ENCODE measurements around the gene PPP1R12A.
"Not testable (repeated sequence)": the region's sequence is repeated elsewhere in the genome, so short reads cannot be mapped to it uniquely, and the experiment has no call there.

PPP1R12A gene

DNA sequence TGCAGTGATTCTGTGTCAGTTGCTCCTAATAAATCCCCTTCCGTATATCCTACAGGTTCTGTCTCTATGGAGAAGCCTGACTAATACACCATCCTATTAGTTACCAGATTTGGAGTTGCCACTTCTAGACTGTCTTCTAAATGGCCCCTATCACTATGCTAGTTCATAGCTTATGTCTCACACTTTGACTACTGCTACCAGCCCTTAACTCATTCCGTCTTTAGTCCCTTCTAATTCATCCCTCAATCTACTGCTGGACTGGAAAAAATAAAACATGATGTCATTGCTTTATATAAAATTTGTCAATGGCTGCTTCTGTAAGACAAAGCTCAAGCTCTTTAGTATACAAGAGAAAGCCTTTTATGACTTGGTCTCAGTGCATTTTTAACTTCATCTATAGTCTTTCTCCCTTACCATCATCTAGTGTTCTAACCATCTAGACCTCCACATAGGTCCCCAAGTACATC lies 99.5 kb downstream of the PPP1R12A start:
- DNase-seq, result no peak

DNA sequence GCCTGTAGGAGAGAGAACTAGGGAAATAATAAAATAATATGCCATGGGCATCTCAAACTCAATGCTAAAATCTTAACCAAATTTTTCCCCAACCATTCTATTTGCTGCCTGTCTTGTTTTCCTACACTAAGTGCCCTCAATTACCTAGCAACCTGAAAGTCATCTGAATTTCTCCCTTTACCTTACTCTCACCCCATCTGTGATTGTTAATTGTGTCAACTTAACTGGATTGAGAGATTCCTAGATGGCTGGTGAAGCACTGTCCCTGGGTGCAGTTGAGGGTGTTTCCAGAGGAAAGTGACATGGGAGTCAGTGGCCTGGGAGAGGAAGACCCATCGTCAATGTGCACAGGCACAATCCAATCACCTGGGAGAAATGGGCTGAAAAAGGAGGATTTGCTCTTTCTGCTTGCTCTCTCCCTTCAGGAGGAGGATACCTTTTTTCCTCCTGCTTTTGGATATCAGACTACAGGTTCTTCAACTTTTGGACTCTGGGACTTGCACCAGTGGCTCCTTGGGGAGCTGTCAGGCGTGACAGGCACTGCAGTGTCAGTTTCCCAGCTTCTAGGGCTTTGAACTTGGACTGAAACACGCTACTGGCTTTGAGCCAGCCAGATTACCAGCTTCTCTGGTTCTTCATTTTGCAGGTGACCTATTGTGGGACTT lies 100.1 kb downstream of the PPP1R12A start:
- no peak for DNase-seq

DNA sequence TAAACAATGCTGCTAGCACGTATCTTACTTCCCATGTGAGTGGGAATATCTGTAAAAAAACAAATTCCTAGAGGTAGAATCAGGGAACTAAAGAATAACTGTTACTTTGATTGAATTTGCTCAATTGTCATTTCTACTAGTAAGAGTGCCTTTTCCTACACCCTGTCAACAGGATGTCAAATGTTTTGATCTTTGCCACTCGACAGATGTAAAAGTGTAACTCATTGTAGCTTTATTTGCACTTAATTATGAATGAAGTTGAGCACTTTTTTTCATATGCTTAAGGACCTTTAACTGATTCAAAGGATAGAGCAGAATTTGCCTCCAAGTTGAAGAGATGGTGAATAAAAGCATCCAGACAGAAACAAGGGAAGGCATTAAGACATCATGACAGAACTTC lies 104.5 kb downstream of the PPP1R12A start:
- no peak for DNase-seq

DNA sequence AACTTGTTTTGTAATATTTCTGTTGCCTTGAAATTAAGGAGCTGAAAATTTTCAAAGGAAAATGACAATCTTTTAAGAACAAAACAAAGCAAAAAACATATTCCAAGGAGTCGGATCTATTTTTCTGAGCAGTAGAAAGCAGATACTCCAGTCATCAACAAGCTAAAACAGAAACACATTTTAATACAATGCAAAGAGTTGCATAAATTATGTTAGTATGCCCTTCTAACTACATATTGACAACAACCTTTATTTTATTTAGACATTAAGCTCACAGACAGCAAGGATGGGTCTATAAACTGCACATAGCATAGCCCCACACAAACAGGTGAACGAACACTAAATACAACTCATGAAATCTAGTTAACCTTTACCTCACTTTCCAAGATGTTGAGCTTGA lies 106.0 kb downstream of the PPP1R12A start:
- DNase-seq, result no peak

DNA sequence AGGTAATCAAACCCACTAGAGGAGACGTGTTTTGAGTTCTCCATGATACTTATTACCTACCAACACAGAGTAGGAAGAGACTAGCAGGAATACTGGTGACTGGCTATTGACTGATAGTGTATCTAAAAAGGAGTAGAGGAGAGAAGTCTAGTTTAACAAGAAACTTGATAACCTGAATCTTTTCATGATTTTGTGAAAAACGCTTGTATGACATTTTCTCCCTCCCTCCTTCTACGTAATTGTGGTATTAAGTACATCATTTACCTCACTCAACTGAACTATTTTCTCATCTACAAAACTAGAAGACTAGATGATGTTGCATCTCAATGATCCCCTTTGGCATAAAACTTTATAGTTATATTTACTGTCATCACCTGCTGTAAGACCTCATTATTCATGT lies 107.4 kb downstream of the PPP1R12A start:
- no peak for DNase-seq

DNA sequence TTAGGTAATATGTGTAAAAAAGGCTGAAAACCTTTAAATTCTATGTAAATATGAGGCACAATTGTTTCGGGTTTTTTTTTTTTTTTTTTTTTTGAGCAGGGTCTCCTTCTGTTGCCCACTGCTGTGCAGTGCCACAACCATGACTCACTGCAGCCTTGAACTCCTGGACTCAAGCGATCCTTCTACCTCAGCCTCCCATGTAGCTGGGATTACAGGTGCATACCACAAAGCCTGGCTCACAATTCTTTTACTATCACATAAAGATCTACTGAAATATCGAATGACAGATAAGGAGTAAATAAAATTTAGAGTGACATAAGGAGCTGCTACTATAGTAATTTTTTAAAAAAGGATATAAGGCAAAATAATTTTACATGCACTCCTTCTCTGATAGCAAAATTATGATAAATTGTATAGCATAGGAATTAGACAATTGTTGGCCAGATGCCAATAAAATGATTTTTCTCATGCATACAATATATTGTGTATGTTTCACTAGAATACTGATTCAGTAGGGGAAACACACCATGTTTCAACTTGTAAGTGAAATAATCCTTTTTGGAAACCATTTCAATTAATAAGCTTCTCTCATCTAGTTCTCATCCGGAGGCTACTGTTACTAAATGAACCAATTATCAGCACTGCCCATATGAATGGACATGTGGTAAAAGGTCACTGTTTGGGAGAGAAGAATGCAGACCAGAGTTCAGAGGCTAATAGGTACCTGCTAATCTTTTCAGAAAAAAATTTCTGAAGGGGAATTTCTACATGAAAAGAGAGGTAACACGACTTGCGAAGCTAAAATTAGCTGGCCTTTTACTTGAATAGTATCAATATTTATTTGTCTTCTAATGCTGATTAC lies 108.4 kb downstream of the PPP1R12A start:
- DNase-seq, result no peak

DNA sequence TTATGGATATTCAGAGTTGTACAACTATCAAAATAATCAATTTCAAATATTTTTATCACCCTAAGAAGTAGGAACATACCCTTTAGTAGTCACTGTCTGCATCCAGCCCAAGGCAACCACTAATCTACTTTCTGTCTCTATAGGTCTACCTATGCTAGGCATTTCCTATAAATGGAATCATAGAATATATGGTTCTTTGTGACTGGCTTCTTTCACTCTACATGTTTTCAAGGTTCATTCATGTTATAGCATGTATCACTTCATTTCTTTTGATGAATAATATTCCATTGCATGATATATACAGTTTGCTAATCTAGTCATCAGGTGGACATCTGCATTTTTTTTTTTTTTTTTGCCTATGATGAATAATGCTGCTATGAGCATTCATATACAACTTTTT lies 112.4 kb downstream of the PPP1R12A start:
- DNase-seq, result no peak

DNA sequence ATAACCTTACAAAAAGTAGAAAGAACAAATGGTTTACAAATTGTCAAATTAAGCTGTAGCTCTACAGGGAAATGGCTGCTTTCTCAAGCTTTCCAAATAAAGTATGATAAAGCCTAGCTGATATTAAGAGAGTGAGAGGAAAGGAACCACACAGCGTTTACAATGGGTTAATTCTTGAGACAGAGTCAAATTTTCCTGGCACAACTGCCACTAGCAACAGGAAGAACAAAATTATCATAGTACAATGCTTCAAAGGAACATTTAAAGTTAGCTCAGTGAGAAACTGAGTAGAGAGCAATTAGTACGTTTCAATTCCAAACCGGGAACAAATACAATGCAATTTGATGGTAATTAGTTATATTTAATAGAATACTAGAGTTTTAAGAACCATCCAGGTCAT lies 116.0 kb downstream of the PPP1R12A start:
- no peak for DNase-seq

DNA sequence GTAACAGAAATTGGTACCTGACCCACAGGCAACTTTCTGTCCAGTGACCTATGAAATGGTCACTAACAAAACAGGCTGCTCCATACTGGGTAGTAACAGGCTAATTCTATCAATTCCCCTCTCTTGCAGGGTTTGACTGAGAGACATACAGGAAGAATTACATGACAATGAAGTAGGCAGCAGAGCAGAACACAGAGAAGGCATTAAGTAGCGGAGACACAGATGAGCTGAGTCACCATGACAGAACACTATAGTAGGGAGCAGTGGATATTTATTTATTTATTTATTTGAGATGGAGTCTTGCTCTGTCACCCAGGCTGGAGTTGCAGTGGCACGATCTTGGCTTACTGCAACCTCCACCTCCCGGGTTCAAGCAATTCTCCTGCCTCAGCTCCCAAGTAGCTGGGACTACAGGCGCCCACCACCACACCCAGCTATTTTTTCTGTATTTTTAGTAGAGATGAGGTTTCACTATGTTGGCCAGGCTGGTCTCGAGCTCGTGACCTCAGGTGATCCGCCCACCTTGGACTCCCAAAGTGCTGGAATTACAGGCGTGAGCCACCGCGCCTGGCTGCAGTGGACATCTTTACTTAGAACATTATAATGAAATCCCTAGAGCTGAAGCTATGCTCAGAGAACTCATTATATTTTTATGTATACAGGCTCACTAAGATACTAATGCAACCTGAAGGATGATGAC lies 150.4 kb downstream of the PPP1R12A start:
- not testable (repeated sequence) for DNase-seq

DNA sequence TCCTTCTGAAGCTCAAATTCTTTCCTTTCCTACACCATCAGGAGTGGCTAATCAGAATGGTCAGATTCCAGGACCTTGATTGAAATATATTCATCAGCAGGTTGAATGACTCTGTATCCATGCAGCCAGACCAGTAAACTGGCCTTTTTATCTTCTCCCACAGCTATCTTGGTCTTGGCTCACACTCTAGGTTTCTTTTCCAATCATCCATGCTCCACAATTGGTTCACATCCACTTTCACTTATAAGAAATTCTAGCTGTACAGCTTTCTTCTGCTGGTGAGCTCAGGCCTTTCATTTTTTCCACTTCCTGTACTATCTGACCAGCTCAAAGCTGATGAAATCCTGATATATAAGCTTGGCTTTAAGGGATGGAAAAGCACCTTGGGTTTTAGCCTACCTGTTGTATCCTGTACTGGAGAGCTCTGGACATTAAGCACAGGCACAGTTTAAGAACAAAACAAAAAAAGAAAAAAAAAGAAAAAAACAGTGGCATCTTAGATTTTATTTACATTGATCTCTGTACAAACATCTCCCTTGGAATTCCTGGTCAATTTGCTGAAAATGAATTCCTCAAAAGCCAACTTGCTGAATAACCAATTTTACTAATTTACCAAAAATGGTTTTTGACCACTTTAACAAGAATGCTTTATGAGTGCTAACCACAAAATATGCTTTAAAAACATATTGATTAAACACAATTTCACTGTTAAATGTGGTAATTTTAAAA lies 152.6 kb downstream of the PPP1R12A start:
- DNase-seq, result no peak

DNA sequence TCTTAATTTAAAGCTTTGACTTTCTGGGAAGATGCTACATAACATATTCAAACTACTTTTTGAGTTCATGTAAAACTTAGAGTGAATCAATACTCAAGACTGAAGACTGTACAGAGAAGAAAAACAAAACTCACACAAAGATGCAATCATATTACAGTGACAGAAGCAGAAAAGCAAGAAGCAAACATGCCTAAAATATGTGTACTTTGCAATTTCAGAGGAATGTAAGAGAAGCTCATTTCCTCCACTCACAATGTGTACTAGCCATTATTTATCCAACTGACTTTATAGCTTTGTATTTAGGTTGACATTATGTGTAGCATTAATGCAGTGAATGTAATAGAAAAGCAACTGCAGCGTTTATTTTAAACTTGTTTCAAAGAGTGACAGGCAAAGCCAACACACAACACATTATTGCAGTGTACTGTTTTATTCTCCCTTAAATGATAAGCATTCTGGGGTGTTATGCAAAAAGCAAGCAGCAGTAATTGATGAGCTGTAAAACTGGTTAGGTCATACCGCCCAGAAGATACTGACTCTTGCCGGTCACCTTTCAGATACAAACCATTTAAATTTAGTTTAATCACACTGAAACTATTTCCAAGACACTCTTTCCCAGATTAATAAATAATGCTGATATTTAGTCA lies 156.0 kb downstream of the PPP1R12A start:
- no peak for DNase-seq

DNA sequence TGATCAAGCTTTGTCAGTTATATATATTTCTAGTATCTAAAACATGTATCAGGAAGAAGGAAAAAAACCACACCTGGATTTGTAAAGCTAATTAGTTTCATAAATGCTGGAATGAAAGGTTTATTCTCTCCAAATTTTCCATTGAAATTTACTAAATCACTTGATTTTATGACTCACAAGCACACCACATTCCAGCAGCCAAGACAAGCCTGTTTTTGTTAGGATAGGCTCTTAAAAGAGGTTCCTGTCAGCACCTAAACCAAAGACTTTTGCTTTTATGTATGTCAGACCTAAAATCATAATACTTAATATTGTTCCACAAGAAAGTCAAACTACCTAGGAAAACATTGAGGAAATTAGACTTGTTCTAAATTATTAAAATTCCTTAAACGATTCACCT lies 158.8 kb downstream of the PPP1R12A start:
- no peak for DNase-seq

DNA sequence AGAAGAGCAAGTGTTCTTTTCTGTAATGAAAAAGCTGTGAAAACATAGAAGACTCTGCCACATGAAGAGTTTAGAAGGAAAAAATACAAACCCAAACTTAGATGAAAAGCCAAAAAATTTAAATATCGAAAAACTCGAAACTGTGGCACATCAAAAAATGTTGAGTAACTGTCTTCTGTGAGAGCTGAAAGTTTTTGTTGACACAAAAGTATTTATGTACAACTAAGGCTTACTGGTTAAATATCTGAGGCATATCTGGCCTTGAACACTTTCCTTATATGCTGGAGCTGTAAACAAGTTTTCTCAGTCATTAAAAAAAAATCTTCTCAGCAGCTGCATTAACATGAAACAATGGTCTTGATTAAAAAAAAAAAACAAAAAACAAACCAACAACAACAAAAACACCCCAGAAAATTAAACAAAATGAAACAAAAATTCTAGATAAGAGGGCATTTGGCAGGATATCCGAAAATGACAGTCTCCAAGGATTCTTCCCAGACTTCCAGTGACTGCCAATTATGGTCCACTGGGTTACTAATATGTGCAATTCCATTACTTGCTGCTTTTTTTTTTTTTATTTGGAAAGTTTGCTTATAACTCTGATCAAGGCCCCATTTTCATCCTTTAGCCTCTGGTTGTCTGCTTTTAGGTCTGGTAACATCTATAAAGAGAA lies 159.4 kb downstream of the PPP1R12A start:
- no peak for DNase-seq

DNA sequence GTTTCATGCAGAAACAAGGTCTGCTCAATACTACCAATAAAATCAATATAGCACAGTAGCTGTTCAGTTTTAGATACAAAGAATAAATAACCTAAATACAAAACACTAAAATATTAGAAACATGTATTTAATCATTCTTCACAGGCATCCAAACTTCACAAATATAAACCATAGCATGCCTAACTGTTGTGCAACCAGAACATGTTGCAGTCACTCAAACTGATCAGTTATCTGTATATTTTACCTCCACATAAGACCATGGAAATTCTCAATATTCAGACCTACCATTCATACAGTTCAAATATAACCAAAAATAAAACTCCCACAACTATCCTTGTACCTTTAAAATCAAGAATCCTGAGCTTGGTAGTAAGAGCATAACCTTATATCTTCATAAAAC lies 161.0 kb downstream of the PPP1R12A start:
- no peak for DNase-seq

DNA sequence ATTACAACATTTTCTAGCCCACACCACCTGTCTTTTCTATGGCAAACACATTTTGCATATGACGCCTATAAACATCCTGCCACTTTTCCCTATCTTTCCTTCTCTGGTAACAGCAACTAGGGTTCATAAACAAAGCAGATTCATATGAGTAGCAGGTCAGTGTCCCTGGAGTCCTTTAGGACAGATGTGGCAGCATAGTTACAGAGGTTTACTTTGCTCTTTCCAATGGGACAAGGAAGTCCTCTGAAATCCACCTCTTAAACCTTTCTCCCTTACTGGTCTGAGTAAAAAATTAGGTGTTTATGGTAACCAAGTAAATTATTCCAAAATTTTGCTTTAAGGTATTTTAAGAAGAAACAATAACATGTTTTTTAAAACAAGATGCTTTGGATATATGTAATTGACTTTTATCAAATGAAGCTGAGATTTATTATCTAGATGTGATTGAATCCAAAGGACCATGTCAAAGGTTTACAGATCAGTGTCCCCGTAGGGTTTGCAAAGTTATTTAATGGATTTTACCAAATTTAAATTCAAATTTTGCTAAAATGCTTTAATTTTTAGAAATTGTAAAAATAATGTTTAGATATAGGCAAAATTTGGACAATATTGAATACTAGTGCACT lies 164.9 kb downstream of the PPP1R12A start:
- DNase-seq, result no peak

DNA sequence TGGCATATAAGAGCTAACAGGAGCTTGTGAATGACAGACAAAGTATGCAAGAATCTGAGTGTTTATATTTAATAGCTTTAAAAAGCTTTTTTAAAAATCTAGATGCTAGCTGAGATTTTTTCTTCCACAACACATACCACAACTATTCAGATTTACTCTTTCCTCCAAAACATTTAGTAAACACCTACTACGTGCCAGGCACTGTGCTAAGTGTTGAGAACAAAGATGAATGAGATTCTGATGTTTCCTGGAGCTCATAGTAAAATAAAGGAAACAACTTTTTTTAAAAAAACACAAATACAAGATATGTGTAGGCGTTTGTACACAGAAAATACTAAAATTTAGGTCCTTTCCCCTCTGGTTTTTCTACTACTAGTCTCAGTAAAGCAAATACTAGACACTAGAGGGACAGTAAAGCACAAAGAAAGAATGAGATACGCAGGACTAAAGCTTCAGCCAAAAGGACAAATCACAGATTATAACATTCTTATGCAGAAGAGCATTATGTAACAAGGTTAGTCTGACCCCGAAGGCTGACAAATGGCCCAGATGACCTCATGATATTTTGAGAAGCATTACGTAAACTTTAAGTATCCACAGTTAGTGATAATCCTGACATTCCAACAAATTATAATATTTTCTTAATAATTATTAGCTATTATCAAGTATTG lies 165.6 kb downstream of the PPP1R12A start:
- DNase-seq, result no peak

DNA sequence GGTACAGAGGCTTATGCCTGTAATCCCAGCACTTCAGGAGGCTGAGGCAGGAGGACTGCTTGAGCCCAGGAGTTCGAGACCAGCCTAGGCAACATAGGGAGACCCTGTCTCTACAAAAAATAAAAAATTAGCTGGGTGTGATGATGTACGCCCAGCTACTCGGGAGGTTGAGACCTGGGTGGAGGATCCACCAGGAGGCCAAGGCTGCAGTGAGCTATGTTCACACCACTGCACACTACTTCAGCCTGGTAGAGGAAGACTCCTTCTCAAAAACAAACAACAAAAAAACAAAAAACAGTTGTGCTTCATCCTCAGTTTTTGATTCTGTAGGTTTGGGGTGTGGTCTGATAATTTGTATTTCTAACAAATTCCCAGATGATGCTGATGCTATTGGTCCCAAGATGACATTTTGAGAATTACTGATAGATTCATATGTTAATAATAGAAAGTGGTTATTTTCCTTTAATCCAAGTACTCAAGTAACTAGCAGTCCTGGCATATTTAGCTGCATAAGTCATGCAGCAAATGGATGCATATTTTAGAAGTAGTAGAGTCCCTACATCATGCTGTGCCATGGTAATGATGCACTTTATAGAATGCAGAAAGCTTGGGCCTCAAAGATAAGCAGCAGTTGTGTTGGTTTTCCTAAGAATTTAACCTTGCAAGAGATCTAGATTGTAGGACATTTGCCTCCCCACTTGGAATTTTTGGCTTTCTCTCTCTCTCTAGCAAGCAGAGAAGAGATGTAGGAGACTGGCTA lies 168.0 kb downstream of the PPP1R12A start:
- DNase-seq, result no peak

DNA sequence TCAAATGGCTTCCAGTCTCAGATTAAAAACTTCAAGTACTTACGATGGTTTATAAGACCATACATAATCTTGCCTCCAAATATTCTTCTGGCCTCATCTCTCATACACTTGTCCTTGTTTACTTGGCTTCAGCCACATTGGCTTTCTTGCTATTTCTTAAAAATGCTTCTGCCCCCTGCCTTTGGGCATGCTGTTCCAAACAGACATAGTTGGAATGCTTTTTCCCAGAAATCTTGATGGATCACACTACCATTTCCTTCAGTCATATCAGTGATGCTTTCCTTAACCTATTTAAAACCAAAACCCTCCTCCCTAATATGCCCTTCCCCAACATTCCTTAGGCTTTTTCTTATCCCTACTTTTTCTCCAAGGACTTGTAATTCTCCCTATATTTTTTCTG lies 169.7 kb downstream of the PPP1R12A start:
- no peak for DNase-seq

DNA sequence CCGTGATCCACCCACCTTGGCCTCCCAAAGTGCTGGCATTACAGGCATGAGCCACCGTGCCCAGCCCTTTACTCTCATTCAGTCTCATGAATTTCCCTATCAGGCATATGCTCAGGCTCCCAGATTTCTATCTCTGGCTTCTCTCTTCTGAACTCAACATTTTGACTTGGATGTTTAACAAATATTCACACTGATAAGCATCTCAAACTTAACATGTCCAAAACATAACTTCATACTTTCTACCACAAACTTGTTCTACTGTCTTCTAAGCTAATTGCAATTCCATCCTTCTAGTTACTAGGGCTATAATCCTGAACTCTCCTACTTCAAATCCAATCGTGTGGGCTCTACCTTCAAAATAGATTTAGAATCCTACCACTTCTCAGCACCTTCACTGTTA lies 170.3 kb downstream of the PPP1R12A start:
- no peak for DNase-seq

Data from stimulated activated CD4-positive, alpha-beta T cell treated with anti-CD3 and anti-CD28 coated beads, Interleukin-4, amount 100 ng/mL, for 1 hour (primary cell).